GM18517 (cell line): Measurements from ENCODE around the gene NXPH1.

Experiments
- ATAC-seq: cut with Tn5 transposase; IDR thresholded peaks from one replicate; pipeline ENCODE4 v1.9.1; 2021; ENCODE audit warnings: mild to moderate bottlenecking, moderate library complexity; ENCODE audit not compliant: unreplicated experiment

Gene NXPH1

GRCh38 chr7:8491544-8492489 lies 58.4 kb downstream of the NXPH1 start:
- ATAC-seq: no peak

- ATAC-seq: no peak
Observed at GRCh38 chr7:8499128-8499527, 65.7 kb downstream of the NXPH1 start.

- ATAC-seq: no peak
Observed at GRCh38 chr7:8500286-8500685, 66.9 kb downstream of the NXPH1 start.

- no peak for ATAC-seq
Observed at GRCh38 chr7:8507566-8507965, 74.2 kb downstream of the NXPH1 start.

- no peak for ATAC-seq
Observed at GRCh38 chr7:8509621-8510020, 76.2 kb downstream of the NXPH1 start.

- ATAC-seq: no peak
Observed at GRCh38 chr7:8511855-8512254, 78.4 kb downstream of the NXPH1 start.

- no peak for ATAC-seq
Observed at GRCh38 chr7:8514781-8515519, 81.5 kb downstream of the NXPH1 start.

- no peak for ATAC-seq
Observed at GRCh38 chr7:8515640-8516185, 82.3 kb downstream of the NXPH1 start.

- ATAC-seq: no peak
Observed at GRCh38 chr7:8516976-8517375, 83.6 kb downstream of the NXPH1 start.

GRCh38 chr7:8528311-8528710 lies 94.9 kb downstream of the NXPH1 start:
- ATAC-seq: no peak

- no peak for ATAC-seq
Observed at GRCh38 chr7:8531991-8532515, 98.6 kb downstream of the NXPH1 start.

- peak; percentile 67 for ATAC-seq
Observed at GRCh38 chr7:8536431-8536830, 103.0 kb downstream of the NXPH1 start.

- no peak for ATAC-seq
Observed at GRCh38 chr7:8549046-8549445, 115.6 kb downstream of the NXPH1 start.

- ATAC-seq: no peak
Observed at GRCh38 chr7:8560501-8560900, 127.1 kb downstream of the NXPH1 start.

- ATAC-seq: no peak
Observed at GRCh38 chr7:8561449-8561848, 128.0 kb downstream of the NXPH1 start.

GRCh38 chr7:8564281-8564680 lies 130.9 kb downstream of the NXPH1 start:
- no peak for ATAC-seq

- ATAC-seq: no peak
Observed at GRCh38 chr7:8566016-8566415, 132.6 kb downstream of the NXPH1 start.

- no peak for ATAC-seq
Observed at GRCh38 chr7:8567626-8568025, 134.2 kb downstream of the NXPH1 start.

GRCh38 chr7:8579661-8580194 lies 146.3 kb downstream of the NXPH1 start:
- ATAC-seq: no peak

GRCh38 chr7:8581842-8582241 lies 148.4 kb downstream of the NXPH1 start:
- ATAC-seq: no peak

GRCh38 chr7:8582728-8583127 lies 149.3 kb downstream of the NXPH1 start:
- ATAC-seq: no peak
